ENCODE results near the gene NPAS3. TPM values are rescaled to one million over a fixed set of nuclear protein-coding genes. Genes with fewer than 3 reads are reported as not detected.

NPAS3 gene
- polyA plus RNA-seq, 2 of the 4 experiments (the other 2 are of a cell fraction): not detected

DNA sequence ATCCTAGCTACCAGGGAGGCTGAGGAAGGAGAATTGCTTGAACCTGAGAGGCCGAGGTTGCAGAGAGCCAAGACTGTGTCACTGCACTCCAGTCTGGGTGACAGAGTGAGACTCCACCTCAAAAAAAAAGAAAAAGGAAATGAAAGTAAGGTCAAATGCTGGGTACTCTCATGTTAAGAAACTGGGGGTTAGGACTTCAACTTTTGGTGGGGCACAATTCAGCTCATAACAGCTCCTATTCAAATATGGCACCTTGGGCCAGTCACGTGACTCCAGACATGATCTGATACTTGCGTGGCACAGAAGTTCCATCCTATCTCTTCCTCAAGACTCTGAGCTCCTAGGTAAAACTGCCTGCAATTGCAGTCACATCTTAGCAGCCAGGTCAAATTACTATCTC lies 869.5 kb downstream of the NPAS3 start:
- Histone ChIP-seq H3K4me2 (no peak overlapping the region), H3K4me3 (no peak overlapping the region), H3K9me3 (no peaks in the 10 kb centered on the region), H3K4me1 (no peaks in the 10 kb centered on the region), H3K27ac (no peak overlapping the region)
- FAIRE-seq (no peak), ATAC-seq (no peak), DNase-seq (ENCODE audit: low read depth in 1 of 2, low spot score in 1 of 2) (no peak)
- ChIA-PET POLR2A (no interaction called here), CTCF (interaction anchor here (0.6 to 2.1 kb wide), 2 partner anchors 15 to 571 kb away, joined by 4 to 13 read pairs; no protein-coding TSS in a partner anchor)
- WGBS (ENCODE audit: missing lambda C conversion rate): 8% methylated on average over 3 of the region's 3 CpGs
- TF ChIP-seq EHMT2 (IDR thresholded peaks at IDR 0.05; ENCODE audit: low read depth) (no peak), USF2 (IDR thresholded peaks at IDR 0.05) (peak; percentile 38; the same call in 1 of the 2 replicates)
- TF ChIP-seq, protein P1, sequence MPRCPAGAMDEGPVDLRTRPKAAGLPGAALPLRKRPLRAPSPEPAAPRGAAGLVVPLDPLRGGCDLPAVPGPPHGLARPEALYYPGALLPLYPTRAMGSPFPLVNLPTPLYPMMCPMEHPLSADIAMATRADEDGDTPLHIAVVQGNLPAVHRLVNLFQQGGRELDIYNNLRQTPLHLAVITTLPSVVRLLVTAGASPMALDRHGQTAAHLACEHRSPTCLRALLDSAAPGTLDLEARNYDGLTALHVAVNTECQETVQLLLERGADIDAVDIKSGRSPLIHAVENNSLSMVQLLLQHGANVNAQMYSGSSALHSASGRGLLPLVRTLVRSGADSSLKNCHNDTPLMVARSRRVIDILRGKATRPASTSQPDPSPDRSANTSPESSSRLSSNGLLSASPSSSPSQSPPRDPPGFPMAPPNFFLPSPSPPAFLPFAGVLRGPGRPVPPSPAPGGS (IDR thresholded peaks at IDR 0.05): no peak

GRCh38 chr14:33809396-33809981 lies 870.8 kb downstream of the NPAS3 start:
- Histone ChIP-seq H3K4me3 (no peak overlapping the region), H3K9me3 (no peaks in the 10 kb centered on the region), H3K27ac (no peak overlapping the region), H3K4me2 (no peak overlapping the region), H3K4me1 (no peaks in the 10 kb centered on the region)
- TF ChIP-seq FOXS1 (CRISPR knock-in tag; IDR thresholded peaks at IDR 0.05) (no peak), HDAC2 (IDR thresholded peaks at IDR 0.05) (no peak), CEBPB (IDR thresholded peaks at IDR 0.05) (no peak), CTCF (IDR thresholded peaks at IDR 0.05) (no peak), JUN (IDR thresholded peaks at IDR 0.05) (no peak), PHF8 (IDR thresholded peaks at IDR 0.05; ENCODE audit: borderline replicate concordance, low read depth) (no peak), USF2 (IDR thresholded peaks at IDR 0.05) (no peak), REST (IDR thresholded peaks at IDR 0.05) (no peak), CHD2 (IDR thresholded peaks at IDR 0.05; ENCODE audit: low read length, partially characterized antibody) (no peak), PBX3 (IDR thresholded peaks at IDR 0.05) (no peak)
- TF ChIP-seq, protein P2, sequence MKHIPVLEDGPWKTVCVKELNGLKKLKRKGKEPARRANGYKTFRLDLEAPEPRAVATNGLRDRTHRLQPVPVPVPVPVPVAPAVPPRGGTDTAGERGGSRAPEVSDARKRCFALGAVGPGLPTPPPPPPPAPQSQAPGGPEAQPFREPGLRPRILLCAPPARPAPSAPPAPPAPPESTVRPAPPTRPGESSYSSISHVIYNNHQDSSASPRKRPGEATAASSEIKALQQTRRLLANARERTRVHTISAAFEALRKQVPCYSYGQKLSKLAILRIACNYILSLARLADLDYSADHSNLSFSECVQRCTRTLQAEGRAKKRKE (CRISPR knock-in tag; IDR thresholded peaks at IDR 0.05; ENCODE audit: low read depth): no peak
- ChIA-PET POLR2A (no interaction called here), CTCF (interaction anchor here (1.0 kb wide), 1 partner anchor 415 kb away, joined by 3 read pairs; no protein-coding TSS in a partner anchor)
- ATAC-seq (no peak), FAIRE-seq (no peak), DNase-seq (ENCODE audit: low read depth in 1 of 2, low spot score in 1 of 2) (no peak)
- WGBS (ENCODE audit: missing lambda C conversion rate): 88% methylated on average over 2 of the region's 2 CpGs

Data from A549 (cell line).